K562 (cell line): ENCODE results near the gene KPTN. TPM values are rescaled to one million over a fixed set of nuclear protein-coding genes. Genes with fewer than 3 reads are reported as not detected.

Experiments used
- BHLHE40 ChIP-seq: IDR thresholded peaks from 2 replicates; pipeline ENCODE4 v1.6.1; 2011; ENCODE audit warnings: low read length, improper control_type of control experiment
- CBX5 ChIP-seq: IDR thresholded peaks from 2 replicates; pipeline ENCODE4 v1.6.1; 2014; ENCODE audit warnings: low read depth, borderline replicate concordance
- DPF2 ChIP-seq: fragments of 450-650 bp; IDR thresholded peaks from 2 replicates; pipeline ENCODE4 v1.6.1; 2016
- FOSL1 ChIP-seq: fragments of 200-800 bp; sonication (Bioruptor generic); conservative IDR thresholded peaks from 2 replicates; pipeline ENCODE4 v1.6.1; 2016; ENCODE audit warnings: missing genetic modification characterization, missing compliant biosample characterization
- HCFC1 ChIP-seq: IDR thresholded peaks from 2 replicates; pipeline ENCODE4 v1.6.1; 2012; ENCODE audit warnings: low read depth, low read length, improper control_type of control experiment
- HDGF ChIP-seq: fragments of 450-650 bp; IDR thresholded peaks from 2 replicates; pipeline ENCODE4 v1.6.1; 2016
- HNRNPLL ChIP-seq: fragments of 200-400 bp; formaldehyde crosslinking; IDR thresholded peaks from 2 replicates; pipeline ENCODE4 v1.6.1; 2017; ENCODE audit warnings: low read length, low read depth, mild to moderate bottlenecking; ENCODE audit not compliant: poor library complexity, severe bottlenecking
- NR2C1 ChIP-seq, 2 experiments: fragments of 450-650 bp; IDR thresholded peaks; 2 replicates each; pipeline ENCODE4 v1.6.1; 2017; ENCODE audit warnings: mild to moderate bottlenecking in 2 of 2, antibody characterized with exemption in 1 of 2, inconsistent platforms in 1 of 2, missing compliant biosample characterization in 1 of 2, missing genetic modification characterization in 1 of 2
- SIN3B ChIP-seq: fragments of 450-650 bp; IDR thresholded peaks from 2 replicates; pipeline ENCODE4 v1.6.1; 2017; ENCODE audit warnings: low read depth, mild to moderate bottlenecking, moderate library complexity
- TGIF2 ChIP-seq: sonication (generic); formaldehyde crosslinking; IDR thresholded peaks from 2 replicates; pipeline ENCODE4 v1.8.1; 2022; ENCODE audit warnings: mild to moderate bottlenecking, missing genetic modification reagents, moderate library complexity
- TRIM28 ChIP-seq: fragments of 450-650 bp; IDR thresholded peaks from 2 replicates; pipeline ENCODE4 v1.6.1; 2017
- ZFP30 ChIP-seq: fragments of 250-450 bp; sonication (Bioruptor Pico); IDR thresholded peaks from 2 replicates; pipeline ENCODE4 v1.8.0; 2022; ENCODE audit warnings: moderate library complexity, mild to moderate bottlenecking, inconsistent platforms, borderline replicate concordance
- ZKSCAN8 ChIP-seq: fragments of 200-800 bp; sonication (Bioruptor generic); IDR thresholded peaks from 2 replicates; pipeline ENCODE4 v1.6.1; 2016; ENCODE audit warnings: missing genetic modification characterization, missing compliant biosample characterization
- ZNF668 ChIP-seq: fragments of 250-450 bp; sonication (Bioruptor Pico); IDR thresholded peaks from 2 replicates; pipeline ENCODE4 v1.8.0; 2022; ENCODE audit warnings: mild to moderate bottlenecking, inconsistent platforms
- ZZZ3 ChIP-seq: fragments of 450-650 bp; IDR thresholded peaks from 2 replicates; pipeline ENCODE4 v1.6.1; 2016; ENCODE audit warnings: antibody characterized with exemption, mild to moderate bottlenecking, moderate library complexity
- polyA plus RNA-seq, 8 experiments: library from polyadenylated mRNA; depleted of rRNA in 4 of 8; stranded (reverse) in 5 of 8; unstranded in 3 of 8; fragments of >200 nt; fragmentation: Nextera tagmentation in 2 of 8; fragmentation: Illumina TruSeq in 1 of 8; extraction: Ambion mirVana in 2 of 8; extraction: Trizol in 1 of 8; gene quantifications; 2 replicates each; pipeline versions ENCODE4 v1.2.1 to v1.2.3, GENCODE V29; 2011 to 2014; ENCODE audit warnings: inconsistent platforms in 1 of 8, missing spikeins in 1 of 8
- total RNA-seq, 7 experiments: library from RNA; depleted of rRNA in 6 of 7; stranded (reverse); fragments of >200 nt in 6 of 7; fragmentation: Illumina TruSeq in 2 of 7; extraction: Trizol in 2 of 7; gene quantifications; 2 replicates each; pipeline versions ENCODE4 v1.2.1 to v1.2.3, GENCODE V29; 2011 to 2021; ENCODE audit warnings: low replicate concordance in 1 of 7
- TF ChIP-seq, protein P1 (sequence below): fragments of 250-450 bp; sonication (Bioruptor Pico); IDR thresholded peaks from 2 replicates; pipeline ENCODE4 v1.8.0; 2021; ENCODE audit warnings: mild to moderate bottlenecking, moderate library complexity
- TF ChIP-seq, protein P2 (sequence below), 2 experiments: fragments of 450-650 bp; IDR thresholded peaks; 2 replicates each; pipeline ENCODE4 v1.6.1; 2016
- TF ChIP-seq, protein P3 (sequence below): fragments of 450-650 bp; formaldehyde crosslinking; IDR thresholded peaks from 2 replicates; pipeline ENCODE4 v1.4.0; 2020; ENCODE audit warnings: mild to moderate bottlenecking, moderate library complexity
- TF ChIP-seq, protein P4 (sequence below), 2 experiments: fragments of 450-650 bp in 1 of 2; sonication (generic) in 1 of 2; formaldehyde crosslinking in 1 of 2; IDR thresholded peaks in 1 of 2; conservative IDR thresholded peaks in 1 of 2; 2 replicates each; pipeline versions ENCODE4 v1.6.1 to v1.8.1; 2016 to 2023; ENCODE audit warnings: mild to moderate bottlenecking in 2 of 2, moderate library complexity in 2 of 2, inconsistent platforms in 1 of 2, missing genetic modification reagents in 1 of 2
- TF ChIP-seq, protein P5 (sequence below): fragments of 150-350 bp; conservative IDR thresholded peaks from 2 replicates; pipeline ENCODE4 v1.6.1; 2014; ENCODE audit warnings: low read length

Gene KPTN
- total and polyA plus RNA-seq, 9 of the 15 experiments (the other 6 are each of a cell fraction or from before 2014, with no cell fraction given): 0.56 to 18.2 (median 8.5) TPM

DNA sequence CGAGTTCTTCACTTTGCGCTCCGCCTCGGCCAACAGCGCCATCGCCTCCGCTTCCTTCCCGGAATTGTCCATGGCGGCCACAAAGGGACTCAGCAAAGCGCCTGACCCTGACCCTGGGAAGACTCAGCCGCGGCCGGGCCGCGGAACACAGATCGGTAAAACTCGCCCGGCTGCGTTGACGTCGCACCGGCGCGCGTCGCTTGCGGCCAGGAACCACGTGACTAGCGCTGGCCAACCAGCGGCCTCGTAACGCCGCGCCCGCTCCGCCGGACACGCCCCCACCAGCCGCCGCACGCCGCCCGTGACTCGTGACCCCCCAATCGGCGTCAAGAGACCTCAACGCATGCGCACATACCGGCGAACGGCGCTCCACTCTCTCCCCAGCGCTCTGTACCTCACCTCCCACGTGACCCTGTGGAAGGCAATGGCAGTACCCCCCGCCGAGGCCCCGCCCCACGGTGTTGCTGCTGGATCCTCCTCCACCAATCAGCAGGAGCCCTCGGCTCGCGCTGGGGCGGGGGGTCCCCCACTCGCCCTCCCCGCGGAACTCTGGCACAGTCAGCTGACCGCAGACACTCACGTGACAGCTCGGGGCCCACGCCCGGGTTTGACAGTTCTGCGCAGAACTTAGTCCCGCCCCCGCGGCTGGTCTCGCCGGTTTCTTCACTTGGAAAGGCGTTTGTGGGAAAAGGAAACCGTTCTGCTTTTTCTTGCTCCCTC, 31.0 kb upstream of the KPTN start, which contains the start of gene NAPA (continued):
- TF ChIP-seq SIN3B: peak; percentile 82
- TF ChIP-seq, protein P1, sequence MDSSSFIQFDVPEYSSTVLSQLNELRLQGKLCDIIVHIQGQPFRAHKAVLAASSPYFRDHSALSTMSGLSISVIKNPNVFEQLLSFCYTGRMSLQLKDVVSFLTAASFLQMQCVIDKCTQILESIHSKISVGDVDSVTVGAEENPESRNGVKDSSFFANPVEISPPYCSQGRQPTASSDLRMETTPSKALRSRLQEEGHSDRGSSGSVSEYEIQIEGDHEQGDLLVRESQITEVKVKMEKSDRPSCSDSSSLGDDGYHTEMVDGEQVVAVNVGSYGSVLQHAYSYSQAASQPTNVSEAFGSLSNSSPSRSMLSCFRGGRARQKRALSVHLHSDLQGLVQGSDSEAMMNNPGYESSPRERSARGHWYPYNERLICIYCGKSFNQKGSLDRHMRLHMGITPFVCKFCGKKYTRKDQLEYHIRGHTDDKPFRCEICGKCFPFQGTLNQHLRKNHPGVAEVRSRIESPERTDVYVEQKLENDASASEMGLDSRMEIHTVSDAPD (CRISPR knock-in tag): no peak
- peak; percentile 46 for TF ChIP-seq FOSL1 (tag)
- TF ChIP-seq, protein P2, sequence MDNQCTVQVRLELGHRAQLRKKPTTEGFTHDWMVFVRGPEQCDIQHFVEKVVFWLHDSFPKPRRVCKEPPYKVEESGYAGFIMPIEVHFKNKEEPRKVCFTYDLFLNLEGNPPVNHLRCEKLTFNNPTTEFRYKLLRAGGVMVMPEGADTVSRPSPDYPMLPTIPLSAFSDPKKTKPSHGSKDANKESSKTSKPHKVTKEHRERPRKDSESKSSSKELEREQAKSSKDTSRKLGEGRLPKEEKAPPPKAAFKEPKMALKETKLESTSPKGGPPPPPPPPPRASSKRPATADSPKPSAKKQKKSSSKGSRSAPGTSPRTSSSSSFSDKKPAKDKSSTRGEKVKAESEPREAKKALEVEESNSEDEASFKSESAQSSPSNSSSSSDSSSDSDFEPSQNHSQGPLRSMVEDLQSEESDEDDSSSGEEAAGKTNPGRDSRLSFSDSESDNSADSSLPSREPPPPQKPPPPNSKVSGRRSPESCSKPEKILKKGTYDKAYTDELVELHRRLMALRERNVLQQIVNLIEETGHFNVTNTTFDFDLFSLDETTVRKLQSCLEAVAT (IDR thresholded peaks at IDR 0.05): peak in 1 of 2 experiments; percentile 66; a peak in 1 of 4 replicates
- peak; percentile 100 for TF ChIP-seq HNRNPLL
- TF ChIP-seq NR2C1 (IDR thresholded peaks at IDR 0.05): peak; percentile 56; the same call in 1 of the 2 replicates
- no peak for TF ChIP-seq NR2C1 (tag; IDR thresholded peaks at IDR 0.05)
- no peak for TF ChIP-seq TRIM28
- peak; percentile 98 for TF ChIP-seq TGIF2
- TF ChIP-seq BHLHE40: peak; percentile 98
- TF ChIP-seq ZNF668: no peak
- TF ChIP-seq, protein P3, sequence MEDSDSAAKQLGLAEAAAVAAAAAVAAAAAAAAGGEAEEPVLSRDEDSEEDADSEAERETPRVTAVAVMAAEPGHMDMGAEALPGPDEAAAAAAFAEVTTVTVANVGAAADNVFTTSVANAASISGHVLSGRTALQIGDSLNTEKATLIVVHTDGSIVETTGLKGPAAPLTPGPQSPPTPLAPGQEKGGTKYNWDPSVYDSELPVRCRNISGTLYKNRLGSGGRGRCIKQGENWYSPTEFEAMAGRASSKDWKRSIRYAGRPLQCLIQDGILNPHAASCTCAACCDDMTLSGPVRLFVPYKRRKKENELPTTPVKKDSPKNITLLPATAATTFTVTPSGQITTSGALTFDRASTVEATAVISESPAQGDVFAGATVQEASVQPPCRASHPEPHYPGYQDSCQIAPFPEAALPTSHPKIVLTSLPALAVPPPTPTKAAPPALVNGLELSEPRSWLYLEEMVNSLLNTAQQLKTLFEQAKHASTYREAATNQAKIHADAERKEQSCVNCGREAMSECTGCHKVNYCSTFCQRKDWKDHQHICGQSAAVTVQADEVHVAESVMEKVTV: peak; percentile 57; the same call in 1 of the 2 replicates
- TF ChIP-seq, protein P4, sequence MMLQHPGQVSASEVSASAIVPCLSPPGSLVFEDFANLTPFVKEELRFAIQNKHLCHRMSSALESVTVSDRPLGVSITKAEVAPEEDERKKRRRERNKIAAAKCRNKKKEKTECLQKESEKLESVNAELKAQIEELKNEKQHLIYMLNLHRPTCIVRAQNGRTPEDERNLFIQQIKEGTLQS (IDR thresholded peaks at IDR 0.05): peak; percentile 67; the same call in 1 of the 2 replicates
- TF ChIP-seq, protein P4 (CRISPR knock-in tag; conservative IDR thresholded peaks at IDR 0.05): no peak; the same call in 1 of the 2 replicates
- TF ChIP-seq, protein P5, sequence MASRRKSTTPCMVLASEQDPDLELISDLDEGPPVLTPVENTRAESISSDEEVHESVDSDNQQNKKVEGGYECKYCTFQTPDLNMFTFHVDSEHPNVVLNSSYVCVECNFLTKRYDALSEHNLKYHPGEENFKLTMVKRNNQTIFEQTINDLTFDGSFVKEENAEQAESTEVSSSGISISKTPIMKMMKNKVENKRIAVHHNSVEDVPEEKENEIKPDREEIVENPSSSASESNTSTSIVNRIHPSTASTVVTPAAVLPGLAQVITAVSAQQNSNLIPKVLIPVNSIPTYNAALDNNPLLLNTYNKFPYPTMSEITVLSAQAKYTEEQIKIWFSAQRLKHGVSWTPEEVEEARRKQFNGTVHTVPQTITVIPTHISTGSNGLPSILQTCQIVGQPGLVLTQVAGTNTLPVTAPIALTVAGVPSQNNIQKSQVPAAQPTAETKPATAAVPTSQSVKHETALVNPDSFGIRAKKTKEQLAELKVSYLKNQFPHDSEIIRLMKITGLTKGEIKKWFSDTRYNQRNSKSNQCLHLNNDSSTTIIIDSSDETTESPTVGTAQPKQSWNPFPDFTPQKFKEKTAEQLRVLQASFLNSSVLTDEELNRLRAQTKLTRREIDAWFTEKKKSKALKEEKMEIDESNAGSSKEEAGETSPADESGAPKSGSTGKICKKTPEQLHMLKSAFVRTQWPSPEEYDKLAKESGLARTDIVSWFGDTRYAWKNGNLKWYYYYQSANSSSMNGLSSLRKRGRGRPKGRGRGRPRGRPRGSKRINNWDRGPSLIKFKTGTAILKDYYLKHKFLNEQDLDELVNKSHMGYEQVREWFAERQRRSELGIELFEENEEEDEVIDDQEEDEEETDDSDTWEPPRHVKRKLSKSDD: no peak
- no peak for TF ChIP-seq CBX5
- no peak for TF ChIP-seq HDGF
- no peak for TF ChIP-seq ZZZ3
- TF ChIP-seq ZKSCAN8: no peak
- peak; percentile 62; the same call in 1 of the 2 replicates for TF ChIP-seq HCFC1
- no peak for TF ChIP-seq ZFP30
- TF ChIP-seq DPF2: no peak
